ENCODE data around the gene SVEP1. TPM values are rescaled to one million over a fixed set of nuclear protein-coding genes. Genes with fewer than 3 reads are reported as not detected.

SVEP1 gene
- total RNA-seq, 1 experiment from 2014 or later, result 0.05 TPM

GRCh38 chr9:110487196-110487595 is 92.3 kb downstream of the SVEP1 start:
- no peaks in the 10 kb centered on the region for H3K9me3 ChIP-seq (ENCODE audit: control insufficient read depth, insufficient read depth, low read depth, low read length)
- CTCF ChIA-PET, result no interaction called here
- no peaks in the 10 kb centered on the region for H3K36me3 ChIP-seq (ENCODE audit: control insufficient read depth, insufficient read depth, low read length)
- H3K4me1 ChIP-seq (ENCODE audit: control insufficient read depth, insufficient read depth, low read length), result no peaks in the 10 kb centered on the region
- in situ Hi-C loops (cut with HindIII; ENCODE audit: low pct_unique_long_range_greater_than_20kb, low sequenced_read_pairs), result no loop called here
- ATAC-seq (no peak), DNase-seq (ENCODE audit: low read depth, low spot score) (no peak)
- BruUV-seq (replicated peaks), result no TSS peak
- no peak overlapping the region for H3K4me3 ChIP-seq (ENCODE audit: low read depth in 2 of 2, low read length in 2 of 2)
- TF ChIP-seq REST (IDR thresholded peaks at IDR 0.05; ENCODE audit: insufficient read depth in 1 of 2, low read depth in 2 of 2, low read length in 1 of 2), result no peak
- no peak for TF ChIP-seq POLR2AphosphoS5 (IDR thresholded peaks at IDR 0.05; ENCODE audit: low read depth, low read length)
- TF ChIP-seq SIN3A (IDR thresholded peaks at IDR 0.05; ENCODE audit: borderline replicate concordance, insufficient read depth, low read depth, low read length), result no peak
- no peak for TF ChIP-seq CTCF (IDR thresholded peaks at IDR 0.05)
- TF ChIP-seq TCF7L2 (IDR thresholded peaks at IDR 0.05; ENCODE audit: low read depth, low read length), result no peak
- intact Hi-C loops (cut with micrococcal nuclease; ENCODE audit: unreplicated experiment), result no loop called here
- no peaks in the 10 kb centered on the region for H3K27me3 ChIP-seq (ENCODE audit: control insufficient read depth, insufficient read depth, low read length)
- POLR2A ChIA-PET, result no interaction called here
- H3K27ac ChIP-seq (ENCODE audit: low read length), result no peak overlapping the region

DNA sequence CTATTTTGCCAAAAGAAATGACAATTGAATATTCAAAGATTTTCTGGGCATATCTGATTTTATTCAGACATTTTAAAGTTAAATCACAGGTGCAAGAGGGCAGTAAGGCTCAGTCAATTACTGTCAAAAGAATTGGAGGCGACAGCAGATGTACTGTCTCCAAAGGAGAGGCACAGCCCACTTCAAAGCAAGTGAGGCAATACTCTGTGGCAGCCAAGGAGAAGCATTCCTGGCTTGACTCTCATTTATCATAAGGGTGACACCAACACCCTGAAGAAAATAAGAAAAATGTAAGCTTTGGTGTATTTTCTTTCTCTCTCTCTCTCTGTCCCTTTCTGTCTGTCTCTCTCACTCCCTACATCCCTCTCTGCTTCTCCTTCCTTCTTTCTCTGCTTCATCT is 93.3 kb downstream of the SVEP1 start:
- Histone ChIP-seq H3K4me3 (ENCODE audit: low read depth in 2 of 2, low read length in 2 of 2) (no peak overlapping the region), H3K36me3 (ENCODE audit: control insufficient read depth, insufficient read depth, low read length) (no peaks in the 10 kb centered on the region), H3K27me3 (ENCODE audit: control insufficient read depth, insufficient read depth, low read length) (no peaks in the 10 kb centered on the region), H3K9me3 (ENCODE audit: control insufficient read depth, insufficient read depth, low read depth, low read length) (no peaks in the 10 kb centered on the region), H3K4me1 (ENCODE audit: control insufficient read depth, insufficient read depth, low read length) (no peaks in the 10 kb centered on the region), H3K27ac (ENCODE audit: low read length) (no peak overlapping the region)
- BruUV-seq (replicated peaks), result no TSS peak
- ATAC-seq (no peak), DNase-seq (ENCODE audit: low read depth, low spot score) (no peak)
- in situ Hi-C loops (cut with HindIII; ENCODE audit: low pct_unique_long_range_greater_than_20kb, low sequenced_read_pairs) (no loop called here), intact Hi-C loops (cut with micrococcal nuclease; ENCODE audit: unreplicated experiment) (no loop called here)
- ChIA-PET POLR2A (no interaction called here), CTCF (no interaction called here)
- TF ChIP-seq CTCF (IDR thresholded peaks at IDR 0.05) (no peak), SIN3A (IDR thresholded peaks at IDR 0.05; ENCODE audit: borderline replicate concordance, insufficient read depth, low read depth, low read length) (no peak)

DNA sequence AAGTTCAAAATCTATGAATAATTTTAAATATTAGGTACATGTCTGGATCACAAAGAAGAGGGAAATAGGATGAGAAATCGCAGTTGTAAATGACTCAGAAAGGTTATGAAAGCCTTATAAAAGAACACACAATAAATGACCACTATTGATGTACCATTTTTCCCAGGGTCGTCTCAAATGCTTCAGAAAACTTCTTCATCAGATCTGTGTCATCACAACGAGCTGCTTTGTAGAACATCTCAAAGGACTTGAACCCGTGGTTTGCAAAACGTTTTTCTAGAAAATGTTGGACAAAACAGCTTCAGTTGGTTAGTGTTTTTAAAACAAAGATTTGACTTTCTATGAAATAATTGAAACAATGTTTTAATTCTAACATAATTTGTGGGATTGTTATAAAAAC is 100.1 kb downstream of the SVEP1 start:
- intact Hi-C loops (cut with micrococcal nuclease; ENCODE audit: unreplicated experiment), result no loop called here
- ChIA-PET POLR2A (no interaction called here), CTCF (no interaction called here)
- no peak overlapping the region for H3K27ac ChIP-seq (ENCODE audit: low read length)
- ATAC-seq, result no peak
- no peaks in the 10 kb centered on the region for H3K9me3 ChIP-seq (ENCODE audit: control insufficient read depth, insufficient read depth, low read depth, low read length)
- DNase-seq (ENCODE audit: low read depth, low spot score), result no peak
- H3K36me3 ChIP-seq (ENCODE audit: control insufficient read depth, insufficient read depth, low read length), result no peaks in the 10 kb centered on the region
- no peak for TF ChIP-seq REST (IDR thresholded peaks at IDR 0.05; ENCODE audit: insufficient read depth in 1 of 2, low read depth in 2 of 2, low read length in 1 of 2)
- no peak for TF ChIP-seq CTCF (IDR thresholded peaks at IDR 0.05)
- no peak for TF ChIP-seq TCF7L2 (IDR thresholded peaks at IDR 0.05; ENCODE audit: low read depth, low read length)
- TF ChIP-seq SIN3A (IDR thresholded peaks at IDR 0.05; ENCODE audit: borderline replicate concordance, insufficient read depth, low read depth, low read length), result no peak
- TF ChIP-seq POLR2AphosphoS5 (IDR thresholded peaks at IDR 0.05; ENCODE audit: low read depth, low read length), result no peak
- no peaks in the 10 kb centered on the region for H3K27me3 ChIP-seq (ENCODE audit: control insufficient read depth, insufficient read depth, low read length)
- no peak overlapping the region for H3K4me3 ChIP-seq (ENCODE audit: low read depth in 2 of 2, low read length in 2 of 2)
- H3K4me1 ChIP-seq (ENCODE audit: control insufficient read depth, insufficient read depth, low read length), result no peaks in the 10 kb centered on the region
- BruUV-seq (replicated peaks), result no TSS peak
- in situ Hi-C loops (cut with HindIII; ENCODE audit: low pct_unique_long_range_greater_than_20kb, low sequenced_read_pairs), result no loop called here
